NT2/D1 (cell line): ENCODE measurements around the gene ATP5F1C.

Experiments
- SUZ12 ChIP-seq: IDR thresholded peaks from 2 replicates; pipeline ENCODE4 v1.6.1; 2011; ENCODE audit not compliant: insufficient read length, insufficient read depth; ENCODE audit errors: extremely low read depth
- YY1 ChIP-seq: IDR thresholded peaks from 2 replicates; pipeline ENCODE4 v1.6.1; 2011; ENCODE audit not compliant: insufficient read length, insufficient read depth
- ZNF274 ChIP-seq: IDR thresholded peaks from 2 replicates; pipeline ENCODE4 v1.6.1; 2011; ENCODE audit warnings: mild to moderate bottlenecking, low read depth, low read length

- TF ChIP-seq ZNF274 (no peak), SUZ12 (no peak), YY1 (no peak)
Measured at GRCh38 chr10:7756360-7756992, 31.5 kb upstream of the ATP5F1C start.
